Stimulated activated CD8-positive, alpha-beta memory T cell treated with anti-CD3 and anti-CD28 coated beads, Interleukin-4, amount 100 ng/mL, for 48 hours (primary cell): ENCODE data around the gene RAPGEF6.
"Not testable (repeated sequence)": the region's sequence is repeated elsewhere in the genome, so short reads cannot be mapped to it uniquely, and the experiment has no call there.

Experiments
- DNase-seq: peaks from one replicate; pipeline ENCODE4 v3.0.0-alpha.2; 2020

RAPGEF6 gene

GRCh38 chr5:131382407-131383395 lies 252.3 kb downstream of the RAPGEF6 start:
- no peak for DNase-seq

- no peak for DNase-seq
These were observed 253.3 kb downstream of the RAPGEF6 start for GRCh38 chr5:131381777-131382176.

GRCh38 chr5:131381021-131381420 lies 254.0 kb downstream of the RAPGEF6 start:
- DNase-seq: no peak

DNA sequence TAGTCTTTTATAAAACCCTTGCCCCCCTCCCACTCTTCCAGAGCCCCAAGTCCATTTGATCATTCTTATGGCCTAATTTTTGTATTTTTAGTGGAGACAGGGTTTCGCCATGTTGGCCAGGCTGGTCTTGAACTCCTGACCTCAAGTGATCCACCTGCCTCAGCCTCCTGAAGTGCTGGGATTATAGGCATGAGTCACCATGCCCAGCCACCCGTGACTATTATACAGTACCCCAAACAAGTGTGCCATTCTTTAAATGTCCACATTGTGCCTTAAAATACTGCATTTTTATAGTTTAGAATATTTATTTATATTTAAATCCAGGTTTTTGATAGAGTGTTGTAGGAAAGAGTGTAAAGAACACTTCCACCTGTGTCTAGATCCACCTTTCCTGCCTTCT lies 254.8 kb downstream of the RAPGEF6 start:
- DNase-seq: not testable (repeated sequence)

DNA sequence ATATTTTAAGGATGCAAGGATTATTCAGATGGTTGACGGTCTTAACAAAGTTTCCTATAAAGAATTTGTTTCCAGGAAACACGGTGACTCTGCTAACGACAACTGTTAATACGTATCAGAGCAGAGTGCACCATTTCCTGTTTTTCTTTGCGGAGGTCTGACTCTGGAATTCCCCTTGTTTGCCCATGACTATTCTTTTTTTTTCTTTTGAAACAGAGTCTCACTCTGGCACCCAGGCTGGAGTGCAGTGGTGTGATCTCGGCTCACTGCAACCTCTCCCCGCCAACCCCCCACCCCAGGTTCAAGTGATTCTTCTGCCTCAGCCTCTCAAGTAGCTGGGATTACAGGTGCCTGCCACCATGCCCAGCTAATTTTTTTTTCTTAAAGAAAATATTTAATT lies 255.3 kb downstream of the RAPGEF6 start:
- DNase-seq: peak; percentile 68

- DNase-seq: no peak
These were observed 256.1 kb downstream of the RAPGEF6 start for GRCh38 chr5:131378721-131379541.

- DNase-seq: no peak
These were observed 257.2 kb downstream of the RAPGEF6 start for GRCh38 chr5:131377785-131378325.

GRCh38 chr5:131377346-131377745 lies 257.7 kb downstream of the RAPGEF6 start:
- no peak for DNase-seq

DNA sequence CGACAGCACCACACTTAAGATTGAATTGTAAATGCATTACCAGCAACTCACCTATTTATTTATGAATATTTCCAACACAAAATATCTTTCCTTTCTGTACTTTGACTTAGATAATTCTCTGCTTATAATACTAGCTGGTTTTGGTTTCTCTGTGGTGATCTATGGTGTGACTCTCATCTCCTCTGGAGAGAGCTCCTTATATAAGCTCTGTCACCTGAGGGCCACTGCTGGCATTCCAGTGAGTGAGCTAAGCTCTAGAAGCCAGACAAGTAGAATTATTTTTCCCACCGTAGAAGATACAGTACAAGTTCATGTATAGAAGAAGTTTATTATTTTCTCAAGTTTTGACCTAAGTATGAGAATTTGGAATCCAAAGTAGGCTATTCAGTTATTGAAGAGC lies 259.7 kb downstream of the RAPGEF6 start:
- DNase-seq: no peak
